Progenitor cell of endocrine pancreas (in vitro differentiated cells): ENCODE measurements around the gene CFAP210. TPM values are rescaled to one million over a fixed set of nuclear protein-coding genes. Genes with fewer than 3 reads are reported as not detected.

Source experiments
- DNase-seq: peaks from one replicate; pipeline ENCODE4 v3.0.0; 2021; ENCODE audit warnings: low spot score; ENCODE audit not compliant: unreplicated experiment
- H3K27ac Mint-ChIP-seq: 2 replicates; pipeline ENCODE4 v1.8.0; 2021; ENCODE audit warnings: mild to moderate bottlenecking, moderate library complexity, mixed read lengths
- H3K27me3 Mint-ChIP-seq: 2 replicates; pipeline ENCODE4 v1.8.0; 2021; ENCODE audit warnings: mixed read lengths
- H3K36me3 Mint-ChIP-seq: 2 replicates; pipeline ENCODE4 v1.8.0; 2022; ENCODE audit warnings: mixed read lengths; ENCODE audit not compliant: insufficient read depth
- H3K4me1 Mint-ChIP-seq: 2 replicates; pipeline ENCODE4 v1.8.0; 2021; ENCODE audit warnings: low read depth, mixed read lengths
- H3K4me3 Mint-ChIP-seq: 2 replicates; pipeline ENCODE4 v1.8.0; 2021; ENCODE audit warnings: low read depth, mild to moderate bottlenecking, moderate library complexity, mixed read lengths
- H3K9me3 Mint-ChIP-seq: 2 replicates; pipeline ENCODE4 v1.8.0; 2021; ENCODE audit warnings: low read depth, mixed read lengths
- CTCF ChIP-seq: fragments of 200-600 bp; sonication (generic); IDR thresholded peaks from one replicate; pipeline ENCODE4 v1.5.0; 2021; ENCODE audit warnings: antibody characterized with exemption, mild to moderate bottlenecking; ENCODE audit not compliant: unreplicated experiment
- total RNA-seq: library from RNA; stranded (reverse); gene quantifications from 2 replicates; pipeline ENCODE4 v1.2.1, GENCODE V29; 2021

The CFAP210 gene
- total RNA-seq, 1 donor from 2014 or later: 1.6 TPM

GRCh38 chr2:169664978-169665930, 29.0 kb downstream of the CFAP210 start:
- peaks cover 4% of the 10 kb centered on the region for H3K36me3 Mint-ChIP-seq
- H3K4me3 Mint-ChIP-seq: no peak overlapping the region
- H3K9me3 Mint-ChIP-seq: no peaks in the 10 kb centered on the region
- H3K4me1 Mint-ChIP-seq: peaks cover 6% of the 10 kb centered on the region
- H3K27ac Mint-ChIP-seq: no peak overlapping the region
- TF ChIP-seq CTCF: no peak
- no peaks in the 10 kb centered on the region for H3K27me3 Mint-ChIP-seq
- DNase-seq: no peak

DNA sequence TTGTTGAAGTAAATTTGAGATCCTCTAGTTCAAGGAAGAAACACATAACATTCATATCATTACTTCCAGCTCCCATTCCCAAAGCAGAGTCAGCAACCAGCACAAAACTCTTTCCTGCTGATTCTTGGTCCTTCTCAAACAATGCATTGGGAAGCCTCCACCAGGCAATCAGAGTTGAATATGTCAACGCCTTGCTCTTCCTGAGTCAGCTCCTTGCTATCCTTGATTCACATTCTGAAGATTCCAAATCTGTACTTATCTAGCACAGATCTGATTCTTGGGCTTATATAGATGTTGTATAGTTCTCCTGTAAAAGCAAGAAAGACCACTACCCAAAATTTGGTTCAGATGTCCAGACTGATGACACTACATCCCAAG, 29.6 kb downstream of the CFAP210 start:
- no peak for DNase-seq
- Mint-ChIP-seq H3K27ac (no peak overlapping the region), H3K4me3 (no peak overlapping the region), H3K27me3 (no peaks in the 10 kb centered on the region), H3K36me3 (peaks cover 5% of the 10 kb centered on the region), H3K4me1 (peaks cover 6% of the 10 kb centered on the region), H3K9me3 (no peaks in the 10 kb centered on the region)
- no peak for TF ChIP-seq CTCF

GRCh38 chr2:169663247-169663646, 31.0 kb downstream of the CFAP210 start:
- Mint-ChIP-seq H3K36me3 (peaks cover 5% of the 10 kb centered on the region), H3K4me3 (no peak overlapping the region), H3K4me1 (peaks cover 2% of the 10 kb centered on the region), H3K27me3 (no peaks in the 10 kb centered on the region), H3K9me3 (no peaks in the 10 kb centered on the region), H3K27ac (no peak overlapping the region)
- DNase-seq: no peak
- TF ChIP-seq CTCF: no peak

GRCh38 chr2:169662744-169663143, 31.5 kb downstream of the CFAP210 start:
- Mint-ChIP-seq H3K4me3 (no peak overlapping the region), H3K27me3 (no peaks in the 10 kb centered on the region), H3K27ac (no peak overlapping the region), H3K4me1 (no peaks in the 10 kb centered on the region), H3K36me3 (peaks cover 5% of the 10 kb centered on the region), H3K9me3 (no peaks in the 10 kb centered on the region)
- no peak for TF ChIP-seq CTCF
- DNase-seq: no peak

GRCh38 chr2:169661265-169661664, 32.9 kb downstream of the CFAP210 start:
- Mint-ChIP-seq H3K4me1 (no peaks in the 10 kb centered on the region), H3K27me3 (no peaks in the 10 kb centered on the region), H3K4me3 (no peak overlapping the region), H3K9me3 (no peaks in the 10 kb centered on the region), H3K27ac (no peak overlapping the region), H3K36me3 (peaks cover 5% of the 10 kb centered on the region)
- no peak for DNase-seq
- TF ChIP-seq CTCF: no peak
